HEK293T (cell line): ENCODE data around the gene C5AR2.

Experiments
- ARNT ChIP-seq: fragments of 450-650 bp; IDR thresholded peaks from 2 replicates; pipeline ENCODE4 v1.6.1; 2017; ENCODE audit warnings: mild to moderate bottlenecking
- ELF4 ChIP-seq: fragments of 450-650 bp; IDR thresholded peaks from 2 replicates; pipeline ENCODE4 v1.6.1; 2017; ENCODE audit warnings: antibody characterized with exemption
- FOXA1 ChIP-seq: fragments of 450-650 bp; IDR thresholded peaks from 2 replicates; pipeline ENCODE4 v1.6.1; 2016; ENCODE audit warnings: mild to moderate bottlenecking
- FOXK2 ChIP-seq: fragments of 450-650 bp; IDR thresholded peaks from 2 replicates; pipeline ENCODE4 v1.6.1; 2016; ENCODE audit warnings: mild to moderate bottlenecking
- L3MBTL2 ChIP-seq: fragments of 450-650 bp; conservative IDR thresholded peaks from 2 replicates; pipeline ENCODE4 v1.6.1; 2016; ENCODE audit warnings: mild to moderate bottlenecking
- NFRKB ChIP-seq: fragments of 450-650 bp; IDR thresholded peaks from 2 replicates; pipeline ENCODE4 v1.6.1; 2016; ENCODE audit warnings: mild to moderate bottlenecking, moderate library complexity
- SP1 ChIP-seq: fragments of 450-650 bp; IDR thresholded peaks from 2 replicates; pipeline ENCODE4 v1.6.1; 2017
- SUZ12 ChIP-seq: fragments of 450-650 bp; IDR thresholded peaks from 2 replicates; pipeline ENCODE4 v1.6.1; 2016; ENCODE audit warnings: mild to moderate bottlenecking
- ZNF384 ChIP-seq: fragments of 450-650 bp; IDR thresholded peaks from 2 replicates; pipeline ENCODE4 v1.6.1; 2016

- no peak for TF ChIP-seq FOXA1
- no peak for TF ChIP-seq SP1
- no peak for TF ChIP-seq ARNT
- no peak for TF ChIP-seq SUZ12
- TF ChIP-seq FOXK2, result no peak
- no peak for TF ChIP-seq ZNF384
- TF ChIP-seq NFRKB, result no peak
- TF ChIP-seq L3MBTL2, result no peak
- no peak for TF ChIP-seq ELF4
Observed at GRCh38 chr19:47306303-47306702, 25.7 kb upstream of the C5AR2 start.
